ENCODE results near the gene PDCD6IP.
"Not testable (repeated sequence)": the region's sequence is repeated elsewhere in the genome, so short reads cannot be mapped to it uniquely, and the experiment has no call there.

The PDCD6IP gene

DNA sequence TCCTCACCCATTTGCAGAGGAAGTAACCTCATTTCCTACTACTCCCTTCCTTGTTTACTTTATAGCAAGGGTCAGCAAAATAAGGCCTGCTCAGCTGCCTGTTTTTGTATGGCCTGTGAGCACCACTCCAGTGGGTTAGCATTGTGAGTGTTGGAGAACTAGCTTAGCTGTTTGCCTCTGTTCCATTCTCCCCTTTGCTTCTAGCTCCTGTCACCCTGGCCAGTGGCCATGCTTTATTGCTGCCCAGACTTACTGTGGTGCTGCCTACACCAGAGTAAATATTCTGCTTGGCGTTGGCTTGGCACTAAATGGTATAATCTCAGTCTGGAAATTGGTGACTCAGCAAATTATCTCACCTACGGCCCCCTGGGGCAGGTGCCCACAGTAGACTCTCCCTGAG lies 8.8 kb downstream of the PDCD6IP start:
- Mint-ChIP-seq H3K9me3 (no peaks in the 10 kb centered on the region), H3K27ac (peak overlapping the region; percentile 81), H3K27me3 (no peaks in the 10 kb centered on the region), H3K4me1 (ENCODE audit: low read depth) (peaks cover 80% of the 10 kb centered on the region), H3K4me3 (no peak overlapping the region), H3K36me3 (ENCODE audit: low read depth) (peaks cover 65% of the 10 kb centered on the region)
- intact Hi-C loops (cut with micrococcal nuclease): no loop called here

DNA sequence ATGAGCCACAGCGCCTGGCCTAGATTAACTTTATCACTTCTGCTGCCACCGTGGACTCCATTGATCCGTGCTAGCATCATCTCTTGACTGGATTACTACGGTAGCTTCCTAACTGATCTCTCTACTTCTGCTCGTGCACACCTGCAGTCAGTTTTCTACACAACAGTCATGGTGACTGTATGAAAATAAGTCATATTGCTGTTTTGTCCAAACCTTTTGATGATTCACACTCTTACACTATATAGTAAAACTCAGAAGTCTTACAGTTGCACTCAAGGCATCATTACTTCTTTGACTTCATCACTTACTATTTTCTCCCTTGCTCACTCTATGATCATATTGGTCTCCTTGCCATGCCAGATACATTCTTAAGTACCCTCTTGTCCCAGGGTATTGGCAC lies 10.1 kb downstream of the PDCD6IP start:
- Mint-ChIP-seq H3K27me3 (no peaks in the 10 kb centered on the region), H3K4me3 (no peak overlapping the region), H3K9me3 (no peaks in the 10 kb centered on the region), H3K27ac (no peak overlapping the region), H3K4me1 (ENCODE audit: low read depth) (peaks cover 69% of the 10 kb centered on the region), H3K36me3 (ENCODE audit: low read depth) (peaks cover 62% of the 10 kb centered on the region)
- intact Hi-C loops (cut with micrococcal nuclease): no loop called here

DNA sequence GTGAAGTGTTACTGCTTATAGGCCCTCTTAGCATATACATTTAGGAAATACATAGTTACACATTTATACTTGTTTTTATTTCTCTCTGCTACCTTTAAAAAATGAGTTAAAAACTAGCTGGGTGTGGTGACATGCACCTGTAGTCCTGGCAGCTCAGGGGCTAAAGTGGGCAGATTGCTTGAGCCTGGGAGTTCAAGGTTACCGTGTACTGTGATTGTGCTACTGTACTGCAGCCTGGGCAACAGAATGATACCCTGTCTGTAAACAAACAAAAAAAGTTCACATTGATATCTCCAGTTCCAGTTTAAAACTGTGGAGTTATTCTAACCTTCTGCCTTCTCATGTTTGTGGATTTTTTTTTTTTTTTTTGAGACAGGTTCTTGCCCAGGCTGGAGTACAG lies 12.1 kb downstream of the PDCD6IP start:
- Mint-ChIP-seq H3K4me3 (no peak overlapping the region), H3K36me3 (ENCODE audit: low read depth) (peaks cover 61% of the 10 kb centered on the region), H3K4me1 (ENCODE audit: low read depth) (peaks cover 59% of the 10 kb centered on the region), H3K27me3 (no peaks in the 10 kb centered on the region), H3K27ac (peak overlapping the region; percentile 25), H3K9me3 (no peaks in the 10 kb centered on the region)
- intact Hi-C loops (cut with micrococcal nuclease): no loop called here

GRCh38 chr3:33821989-33822388 lies 23.6 kb downstream of the PDCD6IP start:
- peaks cover 77% of the 10 kb centered on the region for H3K36me3 Mint-ChIP-seq (ENCODE audit: low read depth)
- H3K9me3 Mint-ChIP-seq: no peaks in the 10 kb centered on the region
- no peaks in the 10 kb centered on the region for H3K27me3 Mint-ChIP-seq
- intact Hi-C loops (cut with micrococcal nuclease): no loop called here
- no peak overlapping the region for H3K27ac Mint-ChIP-seq
- no peak overlapping the region for H3K4me3 Mint-ChIP-seq
- H3K4me1 Mint-ChIP-seq (ENCODE audit: low read depth): no peaks in the 10 kb centered on the region

- no peak overlapping the region for H3K27ac Mint-ChIP-seq
- no peaks in the 10 kb centered on the region for H3K4me1 Mint-ChIP-seq (ENCODE audit: low read depth)
- no peaks in the 10 kb centered on the region for H3K9me3 Mint-ChIP-seq
- peaks cover 79% of the 10 kb centered on the region for H3K36me3 Mint-ChIP-seq (ENCODE audit: low read depth)
- intact Hi-C loops (cut with micrococcal nuclease): no loop called here
- no peak overlapping the region for H3K4me3 Mint-ChIP-seq
- no peaks in the 10 kb centered on the region for H3K27me3 Mint-ChIP-seq
Measured at GRCh38 chr3:33823821-33824220, 25.4 kb downstream of the PDCD6IP start.

DNA sequence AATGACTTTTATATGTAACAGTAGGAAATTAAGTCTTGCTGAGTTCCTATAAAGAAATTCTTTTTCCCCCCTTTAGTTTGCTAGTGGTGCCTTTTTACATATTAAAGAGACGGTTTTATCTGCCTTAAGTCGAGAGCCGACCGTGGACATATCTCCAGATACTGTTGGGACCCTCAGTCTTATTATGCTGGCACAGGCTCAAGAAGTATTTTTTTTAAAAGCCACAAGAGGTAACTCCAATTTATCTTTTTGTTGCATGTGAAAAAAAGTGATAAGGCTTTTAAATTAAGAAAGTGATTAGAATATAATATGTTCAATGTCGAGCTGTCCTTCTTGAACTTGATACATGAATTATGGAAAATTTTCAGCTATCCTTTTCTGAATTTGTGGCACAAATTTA lies 26.7 kb downstream of the PDCD6IP start:
- intact Hi-C loops (cut with micrococcal nuclease): no loop called here
- no peaks in the 10 kb centered on the region for H3K9me3 Mint-ChIP-seq
- H3K27me3 Mint-ChIP-seq: no peaks in the 10 kb centered on the region
- no peaks in the 10 kb centered on the region for H3K4me1 Mint-ChIP-seq (ENCODE audit: low read depth)
- no peak overlapping the region for H3K4me3 Mint-ChIP-seq
- no peak overlapping the region for H3K27ac Mint-ChIP-seq
- H3K36me3 Mint-ChIP-seq (ENCODE audit: low read depth): peaks cover 80% of the 10 kb centered on the region

DNA sequence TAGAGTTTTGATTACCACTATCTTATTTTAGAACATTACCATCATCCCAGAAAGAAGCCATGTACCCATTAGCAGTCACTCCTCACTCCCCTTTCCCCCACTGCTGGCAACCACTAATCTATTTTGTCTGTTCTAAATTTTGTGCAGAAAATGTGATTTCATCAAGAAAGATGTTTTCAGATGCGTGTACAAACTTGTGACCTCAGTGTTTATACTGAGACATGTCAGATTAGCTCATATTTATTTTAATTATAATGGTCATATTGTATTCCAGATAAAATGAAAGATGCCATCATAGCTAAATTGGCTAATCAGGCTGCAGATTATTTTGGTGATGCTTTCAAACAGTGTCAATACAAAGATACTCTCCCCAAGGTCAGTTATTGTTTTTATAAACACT lies 27.8 kb downstream of the PDCD6IP start:
- no peaks in the 10 kb centered on the region for H3K27me3 Mint-ChIP-seq
- no peaks in the 10 kb centered on the region for H3K4me1 Mint-ChIP-seq (ENCODE audit: low read depth)
- H3K36me3 Mint-ChIP-seq (ENCODE audit: low read depth): peaks cover 84% of the 10 kb centered on the region
- no peaks in the 10 kb centered on the region for H3K9me3 Mint-ChIP-seq
- H3K27ac Mint-ChIP-seq: no peak overlapping the region
- no peak overlapping the region for H3K4me3 Mint-ChIP-seq
- intact Hi-C loops (cut with micrococcal nuclease): no loop called here

- Mint-ChIP-seq H3K9me3 (no peaks in the 10 kb centered on the region), H3K4me3 (no peak overlapping the region), H3K27ac (no peak overlapping the region), H3K4me1 (ENCODE audit: low read depth) (no peaks in the 10 kb centered on the region), H3K27me3 (no peaks in the 10 kb centered on the region), H3K36me3 (ENCODE audit: low read depth) (peaks cover 84% of the 10 kb centered on the region)
- intact Hi-C loops (cut with micrococcal nuclease): no loop called here
Measured at GRCh38 chr3:33826688-33827087, 28.3 kb downstream of the PDCD6IP start.

GRCh38 chr3:33829720-33830119 lies 31.3 kb downstream of the PDCD6IP start:
- no peak overlapping the region for H3K4me3 Mint-ChIP-seq
- no peaks in the 10 kb centered on the region for H3K9me3 Mint-ChIP-seq
- H3K27me3 Mint-ChIP-seq: no peaks in the 10 kb centered on the region
- peaks cover 86% of the 10 kb centered on the region for H3K36me3 Mint-ChIP-seq (ENCODE audit: low read depth)
- H3K27ac Mint-ChIP-seq: no peak overlapping the region
- intact Hi-C loops (cut with micrococcal nuclease): no loop called here
- peaks cover 18% of the 10 kb centered on the region for H3K4me1 Mint-ChIP-seq (ENCODE audit: low read depth)

DNA sequence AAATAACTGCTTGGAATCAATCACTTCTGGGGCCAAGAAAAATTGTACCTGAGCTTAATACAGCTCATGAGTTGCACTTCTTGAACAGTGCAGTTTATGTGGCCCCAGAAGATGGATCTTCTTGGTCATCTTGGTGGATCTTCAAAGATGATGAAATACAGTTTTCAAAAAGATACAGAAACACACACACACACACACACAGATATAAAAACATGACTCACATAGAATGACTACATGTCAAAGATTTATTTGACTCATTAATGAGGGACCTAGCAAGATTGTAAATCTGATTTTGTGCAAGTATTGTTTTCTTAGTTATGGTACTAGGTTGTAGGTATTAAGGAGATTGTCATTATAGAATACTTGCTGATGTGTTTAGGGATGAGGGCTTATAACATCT lies 32.6 kb downstream of the PDCD6IP start:
- H3K27me3 Mint-ChIP-seq: no peaks in the 10 kb centered on the region
- no peaks in the 10 kb centered on the region for H3K9me3 Mint-ChIP-seq
- H3K36me3 Mint-ChIP-seq (ENCODE audit: low read depth): peaks cover 86% of the 10 kb centered on the region
- H3K4me1 Mint-ChIP-seq (ENCODE audit: low read depth): peaks cover 23% of the 10 kb centered on the region
- intact Hi-C loops (cut with micrococcal nuclease): no loop called here
- no peak overlapping the region for H3K4me3 Mint-ChIP-seq
- no peak overlapping the region for H3K27ac Mint-ChIP-seq

GRCh38 chr3:33833408-33834095 lies 35.1 kb downstream of the PDCD6IP start:
- intact Hi-C loops (cut with micrococcal nuclease): no loop called here
- Mint-ChIP-seq H3K9me3 (no peaks in the 10 kb centered on the region), H3K4me3 (no peak overlapping the region), H3K27me3 (no peaks in the 10 kb centered on the region), H3K27ac (no peak overlapping the region), H3K4me1 (ENCODE audit: low read depth) (peaks cover 23% of the 10 kb centered on the region), H3K36me3 (ENCODE audit: low read depth) (peaks cover 86% of the 10 kb centered on the region)

DNA sequence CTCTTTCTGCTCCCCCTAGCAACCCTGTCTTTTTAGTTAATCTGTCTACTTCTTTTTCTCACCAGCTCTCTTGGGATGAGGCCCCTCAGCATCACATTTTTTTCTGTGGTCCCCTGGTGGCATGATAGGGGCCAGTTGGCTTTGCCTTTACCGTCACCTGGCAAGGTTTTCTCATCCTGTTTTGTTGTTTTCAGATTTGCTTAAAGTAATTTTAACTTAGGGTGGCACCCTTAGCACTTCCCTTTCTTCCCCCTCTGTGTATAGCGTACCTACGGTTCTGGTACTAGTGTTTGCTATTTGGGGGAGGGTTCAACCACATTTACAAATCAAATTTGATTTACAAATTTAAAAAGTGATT lies 35.6 kb downstream of the PDCD6IP start:
- Mint-ChIP-seq H3K27ac (no peak overlapping the region), H3K27me3 (no peaks in the 10 kb centered on the region), H3K4me1 (ENCODE audit: low read depth) (peaks cover 23% of the 10 kb centered on the region), H3K4me3 (no peak overlapping the region), H3K36me3 (ENCODE audit: low read depth) (peaks cover 86% of the 10 kb centered on the region), H3K9me3 (no peaks in the 10 kb centered on the region)
- intact Hi-C loops (cut with micrococcal nuclease): no loop called here

DNA sequence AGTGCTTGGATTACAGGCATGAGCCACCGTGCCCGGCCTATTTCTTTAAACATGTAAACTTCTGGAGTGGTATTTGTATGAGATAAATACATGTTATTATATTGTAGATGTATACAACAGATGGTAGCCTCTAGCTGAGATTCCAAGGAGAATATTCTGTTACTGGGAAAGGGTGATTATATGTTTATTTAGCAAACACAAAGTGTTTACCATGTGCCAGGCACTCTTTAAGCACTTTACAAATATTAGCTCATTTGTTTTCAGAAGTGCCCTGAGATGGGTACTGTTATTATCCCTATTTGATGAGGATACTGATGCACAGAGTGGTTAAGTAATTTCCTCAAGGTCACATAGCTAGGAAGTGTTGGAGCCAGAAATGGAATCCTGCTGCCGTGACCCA lies 38.8 kb downstream of the PDCD6IP start:
- Mint-ChIP-seq H3K36me3 (ENCODE audit: low read depth) (peaks cover 89% of the 10 kb centered on the region), H3K4me1 (ENCODE audit: low read depth) (peaks cover 23% of the 10 kb centered on the region)
- H3K9me3 Mint-ChIP-seq; intact Hi-C loops (cut with micrococcal nuclease); H3K27ac Mint-ChIP-seq; H3K27me3 Mint-ChIP-seq; H3K4me3 Mint-ChIP-seq: not testable (repeated sequence)

GRCh38 chr3:33839283-33839682 lies 40.9 kb downstream of the PDCD6IP start:
- H3K27me3 Mint-ChIP-seq: no peaks in the 10 kb centered on the region
- H3K4me3 Mint-ChIP-seq: no peak overlapping the region
- no peak overlapping the region for H3K27ac Mint-ChIP-seq
- peaks cover 5% of the 10 kb centered on the region for H3K4me1 Mint-ChIP-seq (ENCODE audit: low read depth)
- H3K9me3 Mint-ChIP-seq: no peaks in the 10 kb centered on the region
- H3K36me3 Mint-ChIP-seq (ENCODE audit: low read depth): peaks cover 87% of the 10 kb centered on the region
- intact Hi-C loops (cut with micrococcal nuclease): no loop called here

DNA sequence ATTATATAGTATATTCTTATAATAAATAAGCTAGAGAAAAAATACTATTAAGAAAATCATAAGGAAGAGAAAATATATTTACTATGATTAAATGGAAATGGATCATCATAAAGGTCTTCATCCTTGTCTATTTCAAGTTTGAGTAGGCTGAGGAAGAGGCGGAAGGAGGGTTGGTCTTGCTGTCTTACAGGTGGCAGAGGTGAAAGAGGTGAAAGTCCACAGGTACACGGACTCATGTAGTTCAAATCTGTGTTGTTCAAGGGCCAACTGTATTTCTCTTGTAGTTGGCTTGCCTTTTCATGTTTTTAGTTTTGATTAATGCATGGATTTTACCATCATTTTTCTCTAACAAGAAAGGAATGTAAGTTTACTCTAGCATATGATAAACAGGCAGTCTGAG lies 41.7 kb downstream of the PDCD6IP start:
- Mint-ChIP-seq H3K4me1 (ENCODE audit: low read depth) (peaks cover 4% of the 10 kb centered on the region), H3K4me3 (no peak overlapping the region), H3K36me3 (ENCODE audit: low read depth) (peaks cover 86% of the 10 kb centered on the region), H3K27ac (no peak overlapping the region), H3K27me3 (no peaks in the 10 kb centered on the region), H3K9me3 (no peaks in the 10 kb centered on the region)
- intact Hi-C loops (cut with micrococcal nuclease): no loop called here

Measured in dendritic cell treated with granulocyte-macrophage colony-stimulating factor and Interleukin-4, amounts not matched to agents 40 ng/mL and 50 ng/mL, for 4 days (primary cell).